Lower lobe of right lung (tissue), 2 donors: ENCODE measurements around the gene TCF25. TPM values are rescaled to one million over a fixed set of nuclear protein-coding genes. Genes with fewer than 3 reads are reported as not detected.

ENCODE experiments used
- ATAC-seq, 2 donors: fragments of 200-7000 bp; cut with Tn5 transposase; one replicate each; pipeline ENCODE4 v1.9.1; 2020 to 2022; ENCODE audit warnings: mild to moderate bottlenecking in 2 of 2, moderate library complexity in 2 of 2
- DNase-seq: peaks from one replicate; pipeline ENCODE4 v3.0.0-alpha.2; 2020
- H3K27ac ChIP-seq: fragments of 200-600 bp; one replicate; pipeline ENCODE4 v1.8.0; 2022
- H3K27me3 ChIP-seq: fragments of 200-600 bp; one replicate; pipeline ENCODE4 v1.8.0; 2022; ENCODE audit warnings: low read depth
- H3K36me3 ChIP-seq: fragments of 200-600 bp; one replicate; pipeline ENCODE4 v1.8.0; 2022; ENCODE audit warnings: mild to moderate bottlenecking
- H3K4me1 ChIP-seq: fragments of 200-600 bp; one replicate; pipeline ENCODE4 v1.8.0; 2022
- H3K4me3 ChIP-seq: fragments of 200-600 bp; one replicate; pipeline ENCODE4 v1.8.0; 2022; ENCODE audit warnings: mild to moderate bottlenecking
- H3K9me3 ChIP-seq: fragments of 200-600 bp; one replicate; pipeline ENCODE4 v1.8.0; 2022
- CTCF ChIP-seq: fragments of 200-600 bp; IDR thresholded peaks from one replicate; pipeline ENCODE4 v1.8.0; 2022; ENCODE audit warnings: antibody characterized with exemption, mild to moderate bottlenecking
- intact Hi-C: fragments of 100-400 bp; cut with DNase I; formaldehyde crosslinking; loops from one replicate; pipeline ENCODE4 v1.11.0; 2022
- total RNA-seq: library from RNA; stranded (reverse); fragmentation: NEBNext Ultra II Directional; extraction: Animal tissue kit (Norgen Biotek cat#: 25700); gene quantifications from one replicate; pipeline ENCODE4 v1.2.1, GENCODE V29; 2021
- donor health status: DM: no; HTN: yes; CAD: no; lungs with severe emphysema.

The TCF25 gene
- total RNA-seq, 1 donor from 2014 or later, result 152 TPM

DNA sequence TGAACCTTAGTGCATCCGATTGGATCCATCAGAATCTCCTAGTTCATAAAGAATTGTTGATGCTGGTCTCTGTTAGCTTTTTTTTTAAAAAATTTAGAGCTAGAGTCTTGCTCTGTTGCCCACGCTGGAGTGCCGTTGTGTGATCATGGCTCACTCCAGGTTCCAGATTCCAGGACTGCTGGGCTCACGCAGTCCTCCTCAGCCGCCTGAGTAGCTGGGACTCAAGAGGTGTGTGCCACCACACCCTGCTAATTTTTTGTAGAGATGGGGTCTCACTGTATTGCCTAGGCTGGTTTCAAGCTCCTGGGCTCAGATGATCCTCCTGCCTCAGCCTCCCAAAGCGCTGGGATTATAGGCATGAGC is 8.0 kb downstream of the TCF25 start:
- H3K27ac ChIP-seq, result no peak overlapping the region
- TF ChIP-seq CTCF, result no peak
- DNase-seq (no peak), ATAC-seq (peak in 1 of 2 donors; percentile 27)
- no peak overlapping the region for H3K4me3 ChIP-seq
- peaks cover 79% of the 10 kb centered on the region for H3K36me3 ChIP-seq
- intact Hi-C loops, result no loop called here
- no peaks in the 10 kb centered on the region for H3K27me3 ChIP-seq
- H3K9me3 ChIP-seq, result no peaks in the 10 kb centered on the region
- H3K4me1 ChIP-seq, result no peaks in the 10 kb centered on the region

DNA sequence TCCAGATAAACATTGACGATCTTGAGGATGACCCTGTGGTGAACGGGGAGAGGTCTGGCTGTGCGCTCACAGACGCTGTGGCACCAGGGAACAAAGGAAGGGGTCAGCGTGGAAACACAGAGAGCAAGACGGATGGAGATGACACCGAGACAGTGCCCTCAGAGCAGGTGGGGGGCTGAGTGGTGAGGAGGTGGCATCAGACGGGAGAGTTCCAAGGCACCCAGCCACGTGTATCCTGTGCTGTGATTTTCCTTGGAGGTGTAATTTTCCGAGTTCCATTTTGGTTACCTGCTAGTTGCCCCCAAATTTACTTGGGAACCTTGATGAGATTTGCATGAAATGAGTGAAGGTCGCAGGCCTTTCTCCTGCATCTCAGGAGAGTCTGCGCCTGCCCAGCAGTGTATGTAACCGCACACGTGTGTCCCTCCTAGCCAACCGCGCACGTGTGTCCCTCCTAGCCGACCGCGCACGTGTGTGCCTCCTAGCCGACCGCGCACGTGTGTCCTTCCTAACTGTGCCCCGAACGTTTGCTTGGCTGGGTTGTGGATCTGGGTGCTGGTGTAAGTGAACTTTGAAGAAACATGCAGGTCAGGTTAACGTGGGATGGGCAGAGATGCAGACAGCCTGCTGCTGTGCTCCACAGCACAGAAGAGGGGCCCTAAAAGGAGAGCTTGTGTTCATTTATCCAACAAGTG is 10.1 kb downstream of the TCF25 start:
- Histone ChIP-seq H3K27ac (no peak overlapping the region), H3K36me3 (peaks cover 91% of the 10 kb centered on the region), H3K9me3 (no peaks in the 10 kb centered on the region), H3K4me3 (no peak overlapping the region), H3K4me1 (no peaks in the 10 kb centered on the region), H3K27me3 (no peaks in the 10 kb centered on the region)
- no peak for TF ChIP-seq CTCF
- DNase-seq (no peak), ATAC-seq (peak in 1 of 2 donors; percentile 32)
- intact Hi-C loops, result no loop called here

- ATAC-seq (no peak), DNase-seq (no peak)
- TF ChIP-seq CTCF, result no peak
- H3K4me3 ChIP-seq, result no peak overlapping the region
- intact Hi-C loops, result no loop called here
- H3K27ac ChIP-seq, result no peak overlapping the region
- no peaks in the 10 kb centered on the region for H3K4me1 ChIP-seq
- no peaks in the 10 kb centered on the region for H3K27me3 ChIP-seq
- peaks cover 91% of the 10 kb centered on the region for H3K36me3 ChIP-seq
- no peaks in the 10 kb centered on the region for H3K9me3 ChIP-seq
Observed at GRCh38 chr16:89884041-89884421, 10.6 kb downstream of the TCF25 start.

GRCh38 chr16:89887243-89887642 is 13.9 kb downstream of the TCF25 start:
- H3K27me3 ChIP-seq, result no peaks in the 10 kb centered on the region
- H3K36me3 ChIP-seq, result peaks cover 97% of the 10 kb centered on the region
- DNase-seq (no peak), ATAC-seq (no peak)
- H3K4me3 ChIP-seq, result no peak overlapping the region
- no peaks in the 10 kb centered on the region for H3K9me3 ChIP-seq
- TF ChIP-seq CTCF, result no peak
- no peak overlapping the region for H3K27ac ChIP-seq
- H3K4me1 ChIP-seq, result no peaks in the 10 kb centered on the region
- intact Hi-C loops, result no loop called here

- Histone ChIP-seq H3K27me3 (no peaks in the 10 kb centered on the region), H3K36me3 (peaks cover 100% of the 10 kb centered on the region), H3K27ac (no peak overlapping the region), H3K4me1 (no peaks in the 10 kb centered on the region), H3K4me3 (no peak overlapping the region), H3K9me3 (no peaks in the 10 kb centered on the region)
- intact Hi-C loops, result no loop called here
- no peak for ATAC-seq
- DNase-seq, result no peak
- no peak for TF ChIP-seq CTCF
Observed at GRCh38 chr16:89890200-89890599, 16.8 kb downstream of the TCF25 start.
